ENCODE measurements around the gene SLC35F3. TPM values are rescaled to one million over a fixed set of nuclear protein-coding genes. Genes with fewer than 3 reads are reported as not detected.
A peak's percentile ranks its signal among the peaks of the same experiment; 100 is the strongest.

Gene SLC35F3
- total RNA-seq, 3 donors from 2014 or later: 0.17 to 0.89 (median 0.20) TPM

- intact Hi-C loops (cut with DNase I, micrococcal nuclease): no loop called here
- DNase-seq: no peak
Observed at GRCh38 chr1:234315091-234315541, 410.6 kb downstream of the SLC35F3 start.

GRCh38 chr1:234315588-234315987 lies 411.1 kb downstream of the SLC35F3 start:
- H3K9me3 ChIP-seq: no peaks in the 10 kb centered on the region
- intact Hi-C loops (cut with DNase I, micrococcal nuclease): no loop called here
- DNase-seq: no peak

More at GRCh38 chr1:234315091-234315541, 410.6 kb downstream of the SLC35F3 start:
- H3K4me1 ChIP-seq (ENCODE audit: low read depth): no peaks in the 10 kb centered on the region
- no peaks in the 10 kb centered on the region for H3K9me3 ChIP-seq
- H3K36me3 ChIP-seq (ENCODE audit: low read depth): no peaks in the 10 kb centered on the region
- H3K4me3 ChIP-seq: no peak overlapping the region
- no peak for ATAC-seq
- no peak for TF ChIP-seq CTCF (IDR thresholded peaks at IDR 0.05)

GRCh38 chr1:234316486-234316885 lies 412.0 kb downstream of the SLC35F3 start:
- no peak overlapping the region for H3K4me3 ChIP-seq
- no peak for ATAC-seq
- H3K36me3 ChIP-seq (ENCODE audit: low read depth): no peaks in the 10 kb centered on the region
- no peaks in the 10 kb centered on the region for H3K4me1 ChIP-seq (ENCODE audit: low read depth)
- no peak for DNase-seq
- no peak for TF ChIP-seq CTCF (IDR thresholded peaks at IDR 0.05)
- H3K9me3 ChIP-seq: no peaks in the 10 kb centered on the region
- intact Hi-C loops (cut with DNase I, micrococcal nuclease): no loop called here

More at GRCh38 chr1:234315588-234315987, 411.1 kb downstream of the SLC35F3 start:
- Histone ChIP-seq H3K36me3 (ENCODE audit: low read depth) (no peaks in the 10 kb centered on the region), H3K4me1 (ENCODE audit: low read depth) (no peaks in the 10 kb centered on the region), H3K4me3 (no peak overlapping the region)
- no peak for ATAC-seq
- no peak for TF ChIP-seq CTCF (IDR thresholded peaks at IDR 0.05)

GRCh38 chr1:234316937-234317336 lies 412.5 kb downstream of the SLC35F3 start:
- TF ChIP-seq CTCF (IDR thresholded peaks at IDR 0.05): no peak
- Histone ChIP-seq H3K4me3 (no peak overlapping the region), H3K9me3 (no peaks in the 10 kb centered on the region), H3K4me1 (ENCODE audit: low read depth) (no peaks in the 10 kb centered on the region), H3K36me3 (ENCODE audit: low read depth) (no peaks in the 10 kb centered on the region)
- intact Hi-C loops (cut with DNase I, micrococcal nuclease): no loop called here
- DNase-seq (no peak), ATAC-seq (no peak)

GRCh38 chr1:234320069-234320468 lies 415.6 kb downstream of the SLC35F3 start:
- no peaks in the 10 kb centered on the region for H3K36me3 ChIP-seq (ENCODE audit: low read depth)
- H3K9me3 ChIP-seq: no peaks in the 10 kb centered on the region
- no peak for TF ChIP-seq CTCF (IDR thresholded peaks at IDR 0.05)
- no peak for DNase-seq
- H3K4me1 ChIP-seq (ENCODE audit: low read depth): no peaks in the 10 kb centered on the region
- intact Hi-C loops (cut with DNase I, micrococcal nuclease): loop anchor here in 1 of 2 donors (10.0 kb wide), 1 partner anchor 205 kb away; no protein-coding TSS in a partner anchor
- no peak for ATAC-seq
- no peak overlapping the region for H3K4me3 ChIP-seq

GRCh38 chr1:234320549-234320948 lies 416.1 kb downstream of the SLC35F3 start:
- Histone ChIP-seq H3K4me3 (no peak overlapping the region), H3K4me1 (ENCODE audit: low read depth) (no peaks in the 10 kb centered on the region), H3K9me3 (no peaks in the 10 kb centered on the region), H3K36me3 (ENCODE audit: low read depth) (no peaks in the 10 kb centered on the region)
- no peak for DNase-seq
- ATAC-seq: peak; percentile 51
- intact Hi-C loops (cut with DNase I, micrococcal nuclease): loop anchor here in 1 of 2 donors (10.0 kb wide), 1 partner anchor 206 kb away; no protein-coding TSS in a partner anchor
- TF ChIP-seq CTCF (IDR thresholded peaks at IDR 0.05): no peak
